ENCODE results near the gene RIN1.
"Not testable (repeated sequence)": the region's sequence is repeated elsewhere in the genome, so short reads cannot be mapped to it uniquely, and the experiment has no call there.

RIN1 gene

DNA sequence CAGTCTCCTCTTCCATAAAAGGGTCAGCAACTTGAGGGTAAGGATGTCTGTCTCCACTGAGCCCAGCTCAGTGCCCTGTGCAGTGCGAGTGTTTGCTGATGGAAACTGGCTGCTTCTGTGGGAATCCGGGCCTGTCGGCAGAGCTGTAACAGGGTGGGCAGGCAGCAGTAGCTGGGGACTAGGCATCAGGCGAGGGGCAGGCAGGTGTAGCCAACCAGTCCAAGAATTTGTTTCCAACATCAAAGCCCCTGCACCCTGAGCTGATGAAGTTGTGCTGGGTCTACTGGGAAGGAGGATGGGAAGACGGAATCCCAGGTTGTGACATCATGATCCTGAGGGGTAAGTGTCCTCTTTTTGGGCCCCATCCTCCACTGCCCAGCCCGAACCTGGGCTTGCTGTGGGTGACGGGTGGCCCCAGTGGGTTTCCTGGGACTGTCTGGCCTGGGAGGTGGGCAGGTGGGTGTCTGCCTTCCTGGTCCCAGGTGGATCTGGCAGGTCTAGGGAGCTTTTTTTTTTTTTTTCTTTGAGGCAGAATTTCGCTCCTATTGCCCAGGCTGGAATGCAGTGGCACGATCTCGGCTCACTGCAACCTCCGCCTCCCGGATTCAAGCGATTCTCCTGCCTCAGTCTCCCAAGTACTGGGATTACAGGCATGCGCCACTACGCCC is 24.3 kb upstream of the RIN1 start:
- no peak for DNase-seq

DNA sequence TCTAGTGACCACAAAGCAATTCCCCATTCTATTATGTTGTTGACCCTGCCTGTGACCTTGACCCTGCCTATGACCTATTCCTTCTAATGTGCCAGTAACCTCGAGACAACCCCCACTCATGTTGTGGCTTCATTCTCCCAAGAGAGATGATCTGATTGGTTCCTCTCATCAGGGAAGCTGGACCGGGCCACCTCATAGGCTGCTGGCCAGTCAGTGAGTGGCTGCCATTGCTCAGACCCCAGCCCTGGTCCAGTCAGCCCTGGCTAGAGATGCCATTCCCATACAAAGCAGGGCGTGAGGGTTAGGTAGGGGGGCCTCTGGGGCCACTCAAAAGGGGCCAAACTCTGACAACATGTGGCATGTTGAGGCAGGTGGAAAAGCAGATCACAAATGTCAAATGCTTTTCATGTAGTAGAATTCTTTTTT is 23.4 kb upstream of the RIN1 start:
- no peak for DNase-seq

DNA sequence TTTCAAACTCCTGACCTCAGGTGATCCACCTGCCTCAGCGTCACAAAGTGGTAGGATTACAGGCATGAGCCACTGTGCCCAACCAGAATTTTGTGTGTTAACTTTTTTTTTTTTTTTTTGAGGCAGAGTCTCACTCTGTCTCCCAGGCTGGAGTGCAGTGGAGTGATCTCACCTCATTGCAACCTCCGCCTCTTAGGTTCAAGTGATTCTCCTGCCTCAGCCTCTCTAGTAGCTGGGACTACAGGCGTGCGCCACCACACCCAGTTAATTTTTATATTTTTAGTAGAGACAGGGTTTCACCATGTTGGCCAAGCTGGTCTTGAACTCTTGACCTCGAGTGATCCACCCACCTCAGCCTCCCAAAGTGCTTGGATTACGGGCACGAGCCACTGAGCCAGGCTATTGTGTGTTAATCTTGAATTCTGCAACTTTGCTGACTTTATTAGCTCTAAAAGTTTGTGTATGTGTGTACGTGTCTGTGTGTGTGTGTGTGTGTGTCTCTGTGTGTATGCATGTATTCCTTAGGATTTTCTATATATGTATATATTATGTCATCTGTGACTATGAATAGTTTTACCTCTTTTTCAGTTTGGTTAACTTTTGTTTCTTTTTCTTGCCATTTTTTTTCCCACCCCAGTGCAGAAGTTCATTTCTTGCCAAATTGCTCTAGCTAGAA is 14.5 kb upstream of the RIN1 start:
- DNase-seq = not testable (repeated sequence)

DNA sequence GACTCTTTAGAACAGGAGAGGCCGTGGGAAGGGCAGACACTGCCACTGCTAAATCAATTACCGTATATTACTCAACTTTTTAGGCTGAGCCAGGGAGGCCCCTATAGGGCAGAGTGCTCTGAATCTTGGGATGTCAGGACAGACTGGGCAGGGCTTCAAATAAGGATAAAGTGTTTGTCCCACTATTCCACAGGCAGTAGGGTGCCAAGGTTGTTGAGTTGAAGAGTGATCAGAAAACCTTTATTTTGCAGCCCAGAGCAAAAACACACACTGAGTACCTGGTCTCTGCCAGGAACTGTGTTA is 12.8 kb upstream of the RIN1 start:
- DNase-seq = no peak

DNA sequence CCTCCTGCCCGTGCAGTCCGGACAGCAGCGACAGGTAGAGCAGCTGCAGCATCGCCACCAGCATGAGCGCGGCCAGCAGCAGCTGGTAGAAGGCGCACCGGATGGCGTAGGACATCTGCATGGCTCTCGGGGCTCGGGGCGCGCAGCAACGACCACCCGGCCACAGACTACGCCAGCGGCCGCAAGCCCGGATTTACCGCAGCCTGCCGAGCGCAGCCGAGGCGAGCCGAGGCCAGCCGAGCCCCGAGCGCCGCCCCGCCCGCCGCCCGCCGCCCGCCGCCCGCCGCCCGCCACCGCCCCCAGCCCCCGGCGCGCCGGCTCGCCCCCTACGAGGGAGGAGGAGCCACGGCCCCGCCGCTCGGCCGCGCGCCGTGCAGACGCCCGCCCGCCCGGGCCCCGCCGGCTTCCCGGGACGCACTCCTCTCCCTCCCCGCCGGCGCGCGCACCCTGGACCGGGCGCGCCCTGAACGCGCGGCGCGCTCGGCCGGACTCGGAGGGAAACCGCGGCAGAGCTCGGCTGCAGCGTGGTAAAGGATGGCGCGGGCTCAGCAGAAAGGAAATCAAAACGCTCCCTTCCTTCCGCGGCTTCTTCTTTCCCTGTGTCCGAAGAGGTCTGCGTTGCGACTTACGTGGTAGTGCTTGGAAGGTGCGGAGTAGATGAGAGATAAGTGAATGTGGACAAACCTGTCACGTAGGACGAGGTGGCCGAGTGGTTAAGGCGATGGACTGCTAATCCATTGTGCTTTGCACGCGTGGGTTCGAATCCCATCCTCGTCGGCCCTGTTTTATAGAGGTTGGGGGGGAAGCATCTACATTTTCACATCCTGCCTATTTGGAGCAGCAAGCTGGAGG is 11.4 kb upstream of the RIN1 start, which contains the start of gene B4GAT1:
B4GAT1 (minus strand) TSS at position 205 of the 852 bp plus-strand sequence; CDS start at position 121, 84 bp downstream.
- peak; percentile 82 to 88 for DNase-seq

DNA sequence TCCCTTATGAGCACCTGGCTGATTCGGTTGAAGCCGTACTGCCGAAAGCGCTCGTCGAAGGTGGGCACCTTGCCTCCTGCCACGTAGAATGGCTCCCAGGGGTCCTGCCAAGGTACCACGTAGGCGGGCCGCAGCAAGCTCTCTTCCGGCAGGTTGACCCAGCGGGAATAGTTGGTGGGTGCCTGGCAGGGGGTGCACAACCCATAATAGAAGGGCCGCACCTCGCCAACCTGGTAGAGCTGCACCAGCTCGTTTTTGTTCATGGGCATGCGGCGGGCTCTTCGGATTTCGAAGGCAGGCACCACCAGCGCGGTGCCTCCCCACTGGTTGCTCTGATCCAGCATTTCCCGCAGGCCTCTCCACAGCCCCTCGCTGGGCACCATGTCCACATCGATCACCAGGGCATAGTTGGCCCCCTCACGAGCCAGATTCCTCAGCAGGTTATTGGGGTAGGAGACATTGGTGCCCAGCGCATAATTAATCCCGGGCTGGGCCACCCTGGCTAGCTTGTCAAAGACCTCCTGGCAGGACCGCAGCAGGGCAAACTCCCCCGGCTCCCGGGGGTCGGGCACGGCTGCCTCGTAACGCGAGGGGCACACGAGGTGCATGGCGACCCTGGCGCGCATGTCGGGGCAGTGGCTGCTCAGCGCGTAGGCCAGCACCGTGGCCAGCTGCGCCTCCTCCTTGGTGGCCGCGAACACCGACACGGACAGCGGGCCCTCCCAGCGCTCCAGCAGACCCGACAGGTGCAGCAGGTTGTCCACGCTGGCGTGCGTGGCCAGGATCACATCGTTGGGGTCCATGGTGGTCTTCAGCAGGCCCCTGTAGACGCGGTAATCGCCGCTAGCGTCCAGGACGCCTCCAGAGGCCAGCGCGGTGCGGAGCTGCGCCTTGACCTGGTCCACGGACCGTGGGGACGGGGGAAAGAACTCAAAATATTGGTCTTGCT is 10.5 kb upstream of the RIN1 start:
- DNase-seq = no peak

DNA sequence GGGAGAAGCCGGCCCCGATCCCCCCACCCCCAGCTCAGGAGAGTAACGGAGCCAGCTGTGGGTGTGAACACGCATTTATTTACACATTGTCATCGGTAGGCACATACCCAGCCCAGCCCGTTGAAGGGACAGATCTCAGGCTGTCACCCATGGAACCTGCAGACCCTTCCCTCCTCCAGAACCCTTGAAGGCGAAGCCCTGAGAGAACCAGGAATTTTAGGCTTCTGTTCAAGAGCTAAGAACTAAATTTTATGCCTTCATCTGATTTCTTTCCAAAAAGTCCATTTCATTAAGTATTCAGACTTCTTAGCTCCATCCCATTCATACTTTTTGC is 9.0 kb upstream of the RIN1 start:
- DNase-seq = no peak

DNA sequence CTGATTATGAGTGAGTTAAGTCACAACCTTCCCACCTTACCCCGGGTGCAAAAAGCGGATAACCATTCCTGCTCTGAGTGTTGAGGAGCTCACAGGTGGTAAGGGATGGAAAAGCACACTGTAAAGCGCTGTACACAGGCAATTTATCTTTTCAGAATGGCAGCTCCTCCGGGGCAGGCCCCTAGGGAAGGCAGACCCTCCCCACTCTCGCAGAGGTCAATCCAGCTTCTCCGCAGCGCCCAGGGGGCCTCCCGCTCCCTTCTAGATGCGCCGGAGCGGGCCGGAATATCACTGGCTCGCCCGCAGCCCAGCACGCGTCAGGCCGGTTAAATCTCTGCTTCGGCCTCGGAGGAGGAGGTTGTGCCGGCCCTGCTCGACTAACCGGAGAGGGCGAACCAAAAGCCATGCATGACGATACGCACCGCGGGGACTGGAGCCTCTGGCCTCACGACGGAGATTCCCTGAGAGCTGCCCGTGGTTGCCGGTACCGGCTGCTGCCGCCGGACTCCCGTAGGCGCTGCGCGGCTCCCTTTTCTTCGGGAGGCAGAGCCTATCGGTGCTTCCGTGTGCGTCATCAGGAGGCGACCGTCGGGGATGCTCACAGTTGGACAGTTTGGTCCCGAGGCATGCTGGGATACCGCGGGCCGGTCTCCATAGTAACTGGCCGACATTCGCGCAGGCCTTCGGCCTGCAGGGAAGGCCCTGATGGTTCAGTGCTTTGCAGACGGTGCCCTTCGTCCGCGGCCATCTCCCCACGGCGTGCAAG is 8.5 kb upstream of the RIN1 start, which contains the start of gene BRMS1:
BRMS1 (minus strand) TSS at position 555 of the 766 bp plus-strand sequence. CDS start 2,870 bp downstream, outside the sequence.
- peak; percentile 79 to 91 for DNase-seq

DNA sequence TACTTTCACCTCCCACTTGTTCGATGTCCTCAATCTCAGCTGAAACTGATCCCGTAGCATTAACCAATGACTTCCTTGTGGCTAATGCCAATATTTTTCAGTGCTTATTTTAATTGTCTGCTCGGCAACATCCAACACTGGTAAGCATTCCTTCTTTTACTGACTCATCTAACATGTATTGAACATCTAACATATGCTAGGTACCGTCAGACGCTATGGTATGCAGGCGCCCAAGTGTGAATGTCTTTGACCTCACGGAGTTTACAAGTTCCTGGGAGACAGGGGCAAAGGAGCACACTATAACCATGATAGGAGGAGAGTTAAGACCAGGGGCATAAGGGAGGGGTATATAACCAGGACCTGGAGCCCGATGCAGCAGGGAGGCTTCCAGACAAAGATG is 6.9 kb upstream of the RIN1 start:
- DNase-seq = no peak

DNA sequence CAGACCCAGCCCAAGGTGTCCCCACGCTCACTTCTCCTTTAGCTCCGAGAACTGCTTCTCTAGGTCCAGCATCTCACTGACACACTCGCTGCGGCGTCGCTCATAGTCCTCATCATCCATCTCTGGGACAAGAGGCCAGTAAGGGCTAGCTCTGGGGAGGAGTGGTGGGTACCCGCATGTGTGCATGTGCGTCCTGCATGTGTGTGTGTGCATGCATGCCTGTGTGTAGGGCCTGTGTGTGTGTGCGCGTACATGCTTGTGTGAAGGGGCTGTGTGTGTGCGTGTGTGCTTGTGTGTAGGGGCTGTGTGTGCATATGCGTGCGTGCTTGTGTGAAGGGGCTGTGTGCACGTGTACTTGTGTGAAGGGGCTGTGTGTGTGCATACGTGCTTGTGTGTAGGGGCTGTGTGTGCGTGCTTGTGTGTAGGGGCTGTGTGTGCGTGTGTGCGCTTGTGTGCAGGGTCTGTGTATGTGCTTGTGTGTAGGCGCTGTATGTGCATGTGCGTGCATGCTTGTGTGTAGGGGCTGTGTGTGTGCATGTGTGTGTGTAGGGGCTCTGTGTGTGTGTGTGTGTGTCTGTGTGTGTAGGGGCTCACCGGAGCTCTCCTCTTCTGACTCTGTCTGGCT is 5.4 kb upstream of the RIN1 start:
- DNase-seq = no peak

DNA sequence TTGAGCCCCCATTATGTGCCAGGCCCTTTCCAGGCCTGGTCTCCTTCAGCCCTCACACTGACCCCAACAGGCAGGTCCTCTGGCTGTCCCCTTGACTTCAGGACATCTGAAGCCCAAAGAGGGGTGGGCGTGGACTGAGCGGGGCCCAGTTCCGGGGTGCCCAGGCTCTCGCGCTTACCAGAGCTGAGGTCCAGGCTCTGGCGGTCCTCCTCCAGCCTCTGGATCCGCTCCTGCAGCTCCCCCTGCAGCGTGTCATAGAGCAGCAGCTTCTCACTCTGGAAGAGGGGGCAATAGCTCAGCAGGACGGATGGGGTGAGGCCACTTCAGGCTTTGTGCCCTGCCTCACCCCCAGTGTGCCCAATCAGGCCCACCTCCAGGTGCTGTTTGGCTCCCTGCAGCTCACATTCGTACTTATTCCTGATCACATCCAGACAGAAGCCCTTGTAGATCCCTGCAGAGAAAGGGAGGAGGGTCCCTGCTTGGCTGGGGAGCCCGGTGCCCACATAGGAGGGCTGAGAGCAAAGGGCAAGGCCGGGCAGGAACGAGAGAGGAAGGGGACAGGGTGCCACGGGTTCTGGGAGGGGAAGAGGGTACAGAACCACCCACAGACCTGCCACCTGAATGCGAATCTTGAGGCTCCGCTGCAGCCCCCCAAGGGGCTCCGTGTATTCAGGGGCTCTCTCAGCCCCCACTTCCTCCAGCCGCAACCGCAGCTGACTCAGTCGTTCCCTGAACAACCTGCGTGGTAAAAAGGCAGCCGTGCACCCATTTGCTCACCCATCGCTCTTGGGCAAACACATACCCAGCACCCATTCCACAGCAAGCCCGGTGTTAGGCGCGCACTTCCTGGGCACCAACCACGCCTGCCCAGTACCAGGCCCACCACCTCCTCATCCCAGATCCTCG is 4.6 kb upstream of the RIN1 start:
- DNase-seq = no peak

DNA sequence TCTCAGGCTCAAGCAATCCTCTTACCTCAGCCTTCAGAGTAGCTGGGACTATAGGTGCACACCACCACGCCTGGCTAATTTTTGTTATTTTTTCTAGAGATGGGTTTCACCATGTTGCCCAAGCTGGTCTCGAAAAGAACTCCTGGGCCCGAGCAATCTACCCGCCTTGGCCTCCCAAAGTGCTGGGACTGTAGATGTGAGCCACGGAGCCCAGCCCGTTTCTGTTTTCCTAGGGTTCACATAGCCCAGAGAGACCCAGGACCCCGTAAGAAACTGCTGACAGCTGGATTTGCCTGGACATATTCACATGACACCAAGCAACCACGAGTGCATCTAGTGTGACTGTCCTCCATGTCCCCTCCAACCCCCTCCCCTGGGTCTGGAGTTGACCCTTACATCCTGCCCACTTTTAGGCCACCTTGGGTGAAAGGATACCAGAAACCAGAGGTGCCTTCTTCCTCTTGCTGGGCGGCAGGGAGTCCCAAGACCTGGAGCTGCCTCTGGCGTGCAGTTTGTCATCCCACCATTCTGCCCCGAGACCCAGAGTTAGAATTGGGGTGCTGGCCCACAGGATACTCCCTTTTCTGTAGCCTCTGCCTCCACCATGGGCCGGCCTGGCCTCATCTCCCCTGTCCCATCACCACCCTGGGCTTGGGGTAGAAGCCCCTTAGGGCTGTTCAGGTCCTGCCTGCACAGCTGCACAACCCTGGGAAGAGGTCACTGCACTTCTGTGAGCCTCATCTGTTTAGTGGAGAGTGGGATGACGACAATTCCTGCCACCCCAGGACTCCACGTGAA is 3.7 kb upstream of the RIN1 start:
- DNase-seq = no peak

DNA sequence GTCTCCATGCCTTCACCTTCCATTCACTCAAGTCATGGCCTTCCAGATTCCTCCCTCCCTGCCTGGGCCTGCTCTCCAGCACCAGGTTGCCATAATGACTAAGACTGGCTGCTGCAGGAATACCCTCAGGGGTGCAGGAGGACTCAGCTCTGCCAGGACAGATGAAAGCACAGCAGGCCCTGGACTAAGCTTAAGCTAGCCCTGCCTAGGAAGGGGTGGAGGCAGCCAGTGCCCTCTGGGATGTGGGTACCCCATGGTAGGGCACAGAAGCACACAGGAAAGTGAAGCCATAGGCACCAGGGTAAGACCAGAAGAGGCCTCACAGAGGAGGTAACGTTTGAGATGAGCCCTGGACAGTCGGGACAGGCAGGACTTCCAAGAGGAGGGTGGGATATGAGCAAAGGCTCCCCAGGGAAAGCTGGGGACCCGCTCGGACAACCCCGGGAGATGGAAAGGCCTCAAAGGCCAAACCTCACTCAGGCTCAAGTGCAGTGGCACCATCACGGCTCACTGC is 3.0 kb upstream of the RIN1 start:
- no peak for DNase-seq

DNA sequence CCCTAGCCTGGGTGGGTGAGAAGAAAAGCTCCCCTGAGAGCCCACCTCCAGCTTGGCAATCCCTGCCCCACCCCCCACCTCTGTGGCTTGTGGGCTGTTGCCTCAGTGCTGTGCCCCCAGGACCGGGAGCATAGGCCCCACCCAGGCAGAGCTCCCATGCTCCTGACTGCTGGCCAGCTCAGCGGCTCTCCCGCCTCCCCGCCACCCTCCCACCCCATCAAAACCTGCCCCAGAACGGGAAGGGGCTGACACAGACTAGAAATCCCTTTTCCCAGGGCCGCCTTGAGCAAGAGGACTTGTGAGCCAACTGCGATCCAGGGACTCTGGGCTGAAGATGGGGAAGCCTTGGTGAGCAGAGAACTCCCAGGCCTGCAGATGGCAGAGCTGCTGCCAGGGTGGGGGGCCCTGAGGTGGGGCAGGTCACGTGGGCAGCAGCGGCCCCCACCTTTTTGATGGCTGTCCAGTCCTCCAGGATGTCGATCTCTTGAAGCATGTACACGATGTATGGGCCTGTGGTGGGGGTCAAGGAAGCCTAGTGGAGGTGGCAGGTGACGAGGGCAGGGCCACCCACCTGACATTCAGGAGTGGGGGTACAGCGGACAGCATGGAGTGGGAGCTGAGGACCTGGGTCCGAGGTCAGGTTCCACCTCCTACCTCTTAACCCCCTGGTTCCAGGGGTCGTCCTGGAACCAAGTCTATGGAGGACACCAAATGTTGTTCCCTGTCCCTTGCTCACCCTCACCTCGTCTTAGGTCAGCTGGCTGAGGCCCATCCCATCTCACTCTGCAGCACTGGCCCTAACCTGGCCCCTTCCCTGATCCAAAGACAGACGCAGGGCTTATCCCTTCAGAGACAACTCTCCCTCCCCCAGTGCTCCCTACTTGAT is 2.3 kb upstream of the RIN1 start:
- DNase-seq = no peak

DNA sequence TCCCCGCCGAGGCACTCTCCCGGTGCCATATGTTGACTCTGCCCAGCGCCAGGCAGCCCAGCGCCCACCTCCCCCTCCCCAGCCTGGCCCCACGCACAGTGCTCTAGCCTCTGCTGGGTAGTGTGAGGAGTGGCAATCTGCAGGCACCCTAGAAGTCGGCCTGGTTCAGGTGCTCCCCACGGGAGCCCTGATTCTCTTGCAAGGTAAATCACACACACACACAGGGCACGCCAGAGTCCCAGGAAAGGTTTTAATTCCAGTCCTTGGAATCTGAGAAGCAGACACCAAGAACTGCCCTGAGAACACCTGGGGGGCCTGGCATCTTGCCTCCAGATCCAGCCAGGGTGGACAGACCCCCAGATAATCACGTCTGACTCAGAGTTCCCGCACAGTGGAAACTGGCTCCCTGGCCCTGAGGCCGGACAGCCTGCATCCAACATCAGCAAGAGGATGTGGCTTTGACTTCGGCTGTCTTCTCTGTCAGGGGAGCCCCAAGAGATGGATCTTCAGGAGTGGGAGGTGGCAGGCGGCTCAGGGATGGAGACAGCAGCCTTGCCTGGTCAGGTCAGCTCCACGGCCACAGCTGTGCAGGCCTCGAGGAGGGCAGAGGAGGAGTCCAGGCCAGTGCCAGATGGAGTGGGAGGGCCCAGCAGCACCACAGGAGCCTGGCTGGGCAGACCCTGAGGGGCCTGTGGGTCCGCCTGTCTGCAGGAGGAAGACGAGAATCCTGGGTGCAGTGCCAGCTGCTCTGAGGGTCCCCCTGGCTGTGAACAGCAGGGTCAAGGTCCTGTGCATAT is 1.1 kb upstream of the RIN1 start:
- DNase-seq = peak; percentile 87 to 91

DNA sequence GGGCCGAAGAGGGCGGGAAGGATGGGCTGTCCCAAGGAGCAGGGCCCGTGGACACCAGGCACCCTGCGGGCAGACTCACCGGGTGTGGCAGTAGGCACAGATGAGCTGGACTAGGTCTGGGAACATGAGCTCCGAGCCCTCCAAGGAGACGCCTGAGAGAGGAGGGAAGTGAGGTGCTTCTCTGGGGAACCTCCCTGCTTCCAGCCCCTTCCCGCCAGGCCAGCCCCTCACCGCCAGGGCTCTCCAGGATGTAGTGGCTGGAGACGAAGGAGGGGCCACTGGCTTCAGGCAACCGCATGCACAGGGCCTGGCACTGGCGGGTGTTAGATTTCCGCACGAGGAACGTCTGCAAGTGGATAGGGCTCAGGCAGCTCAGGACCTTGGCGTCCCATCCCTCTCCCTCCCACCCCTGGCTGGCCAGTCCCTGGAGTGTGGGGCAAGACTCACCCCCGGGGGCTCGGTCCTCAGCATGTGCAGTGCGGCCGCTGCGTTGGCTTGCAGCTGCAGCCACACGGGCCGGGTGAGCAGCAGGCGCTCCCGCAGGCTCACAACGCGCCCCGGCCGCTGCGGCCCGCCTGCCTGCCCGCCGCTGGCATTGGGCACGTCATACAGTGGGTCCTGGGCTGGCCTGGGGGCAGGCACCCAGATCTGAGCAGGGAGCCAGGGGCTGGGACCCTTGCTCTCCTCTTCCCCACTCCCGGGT is 552 bp downstream of the RIN1 start:
- no peak for DNase-seq

Data from NCI-H524 (cell line).